CD14-positive monocyte (primary cell): Measurements from ENCODE around the gene SPDYE4. TPM values are rescaled to one million over a fixed set of nuclear protein-coding genes. Genes with fewer than 3 reads are reported as not detected.

ENCODE experiments used
- DNase-seq, 3 donors: peaks; one replicate each; pipeline ENCODE4 v3.0.0-alpha.2; 2011 to 2022
- H2AFZ ChIP-seq: 2 replicates; pipeline ENCODE4 v1.6.0; 2012; ENCODE audit warnings: mild to moderate bottlenecking, low read depth, low read length, inconsistent platforms; ENCODE audit not compliant: insufficient read depth, poor library complexity, severe bottlenecking
- H3K27ac ChIP-seq, 2 donors: 1 replicate in 1 of 2; 2 replicates in 1 of 2; pipeline ENCODE4 v1.5.1; 2012 to 2013; ENCODE audit warnings: low read length in 2 of 2, control low read depth in 1 of 2, inconsistent platforms in 1 of 2, low read depth in 1 of 2, mild to moderate bottlenecking in 1 of 2
- H3K27me3 ChIP-seq, 2 donors: one replicate each; pipeline versions ENCODE4 v1.6.0 to v1.6.1; 2011 to 2013; ENCODE audit warnings: low read length in 2 of 2; ENCODE audit not compliant: control insufficient read depth in 2 of 2, insufficient read depth in 2 of 2
- H3K36me3 ChIP-seq, 2 donors: replicated peaks in 1 of 2; 1 replicate in 1 of 2; 2 replicates in 1 of 2; pipeline versions ENCODE4 v1.5.1 to v1.6.1; 2012 to 2013; ENCODE audit warnings: low read length in 2 of 2, control low read depth in 1 of 2, inconsistent platforms in 1 of 2, mild to moderate bottlenecking in 1 of 2; ENCODE audit not compliant: insufficient read depth in 2 of 2, control insufficient read depth in 1 of 2
- H3K4me1 ChIP-seq, 2 donors: 1 replicate in 1 of 2; 2 replicates in 1 of 2; pipeline versions ENCODE4 v1.5.1 to v1.6.1; 2012 to 2013; ENCODE audit warnings: low read length in 2 of 2, control low read depth in 1 of 2, inconsistent platforms in 1 of 2, mild to moderate bottlenecking in 1 of 2, moderate library complexity in 1 of 2; ENCODE audit not compliant: insufficient read depth in 2 of 2, control insufficient read depth in 1 of 2
- H3K4me2 ChIP-seq: replicated peaks from 2 replicates; pipeline ENCODE3; 2012; ENCODE audit warnings: low read length, moderate library complexity, mild to moderate bottlenecking; ENCODE audit not compliant: poor library complexity, severe bottlenecking; ENCODE audit errors: extremely low read depth
- H3K4me3 ChIP-seq, 3 experiments: fragments of 200-600 bp in 1 of 3; sonication (generic) in 1 of 3; replicated peaks in 1 of 3; 1 replicate in 2 of 3; 2 replicates in 1 of 3; pipeline ENCODE4 v1.5.1; 2011 to 2013; ENCODE audit warnings: low read length in 3 of 3, mild to moderate bottlenecking in 3 of 3, control low read depth in 2 of 3, low read depth in 2 of 3, inconsistent platforms in 1 of 3, moderate library complexity in 1 of 3
- H3K79me2 ChIP-seq: 2 replicates; pipeline ENCODE4 v1.6.0; 2012; ENCODE audit warnings: mild to moderate bottlenecking, control low read depth, inconsistent platforms, low read length, moderate library complexity; ENCODE audit not compliant: insufficient read depth
- H3K9ac ChIP-seq: 2 replicates; pipeline ENCODE4 v1.6.0; 2017; ENCODE audit warnings: low read length, mild to moderate bottlenecking; ENCODE audit not compliant: insufficient read depth, poor library complexity, severe bottlenecking
- H3K9me3 ChIP-seq, 2 donors: replicated peaks in 1 of 2; 1 replicate in 1 of 2; 2 replicates in 1 of 2; pipeline versions ENCODE4 v1.5.1 to v1.6.1; 2012 to 2013; ENCODE audit warnings: low read length in 2 of 2, control low read depth in 1 of 2; ENCODE audit not compliant: control insufficient read depth in 1 of 2, insufficient read depth in 1 of 2
- H4K20me1 ChIP-seq: 2 replicates; pipeline ENCODE4 v1.6.0; 2012; ENCODE audit warnings: mild to moderate bottlenecking, low read length, control low read depth, moderate library complexity; ENCODE audit not compliant: insufficient read depth
- H3K27ac Mint-ChIP-seq, 7 donors: one replicate each; pipeline ENCODE4 v1.8.0; 2020; ENCODE audit warnings: mild to moderate bottlenecking in 7 of 7, mixed read lengths in 7 of 7, moderate library complexity in 6 of 7, inconsistent platforms in 2 of 7
- H3K27me3 Mint-ChIP-seq, 3 donors: one replicate each; pipeline ENCODE4 v1.8.0; 2021 to 2022; ENCODE audit warnings: low read depth in 3 of 3, mild to moderate bottlenecking in 3 of 3, mixed read lengths in 3 of 3, moderate library complexity in 3 of 3, inconsistent platforms in 1 of 3
- H3K36me3 Mint-ChIP-seq, 2 donors: one replicate each; pipeline ENCODE4 v1.8.0; 2020; ENCODE audit warnings: mixed read lengths in 2 of 2, inconsistent platforms in 1 of 2, mild to moderate bottlenecking in 1 of 2
- H3K4me1 Mint-ChIP-seq: one replicate; pipeline ENCODE4 v1.8.0; 2020; ENCODE audit warnings: mild to moderate bottlenecking, mixed read lengths
- H3K4me3 Mint-ChIP-seq, 2 donors: one replicate each; pipeline ENCODE4 v1.8.0; 2020; ENCODE audit warnings: mild to moderate bottlenecking in 2 of 2, mixed read lengths in 2 of 2, moderate library complexity in 1 of 2
- H3K9me3 Mint-ChIP-seq, 7 donors: one replicate each; pipeline ENCODE4 v1.8.0; 2020 to 2022; ENCODE audit warnings: mixed read lengths in 7 of 7, mild to moderate bottlenecking in 6 of 7, moderate library complexity in 6 of 7, inconsistent platforms in 2 of 7
- CTCF ChIP-seq: fragments of 200-600 bp; IDR thresholded peaks from one replicate; pipeline ENCODE4 v1.8.0; 2022; ENCODE audit warnings: antibody characterized with exemption, mild to moderate bottlenecking
- WGBS: methylation state at CpG from one replicate; pipeline ENCODE4 v1.1.5; 2013; ENCODE audit warnings: missing lambda C conversion rate; ENCODE audit not compliant: insufficient coverage; 5-methylcytosine and 5-hydroxymethylcytosine counted together
- intact Hi-C, 2 donors: fragments of 100-400 bp; cut with micrococcal nuclease; formaldehyde crosslinking; loops; one replicate each; pipeline versions ENCODE4 v1.15.0 to v1.15.1; 2023
- polyA plus RNA-seq, 3 donors: library from polyadenylated mRNA; depleted of rRNA in 1 of 3; unstranded in 2 of 3; stranded (reverse) in 1 of 3; fragments of 300-500 nt in 2 of 3; fragments of >200 nt in 1 of 3; fragmentation: Illumina TruSeq in 2 of 3; gene quantifications; 1 replicate in 2 of 3; 2 replicates in 1 of 3; pipeline ENCODE4 v1.2.3, GENCODE V29; 2012 to 2021

SPDYE4 gene
- polyA plus RNA-seq, 3 donors: 0.09 TPM; not detected in 2

- WGBS: no CpG with 5 or more reads among the region's 3 CpGs
Observed at GRCh38 chr17:8713315-8713714, 45.0 kb downstream of the SPDYE4 start.

GRCh38 chr17:8712698-8713097 is 45.6 kb downstream of the SPDYE4 start:
- intact Hi-C loops: no loop called here

More at GRCh38 chr17:8713315-8713714, 45.0 kb downstream of the SPDYE4 start:
- H3K9me3 Mint-ChIP-seq: peaks cover 4 to 14% (median 6%) of the 10 kb centered on the region in 7 donors
- no peak overlapping the region for H2AFZ ChIP-seq
- H3K27me3 ChIP-seq: no peaks in the 10 kb centered on the region
- no peak for TF ChIP-seq CTCF
- H3K27me3 Mint-ChIP-seq: peaks cover 1 to 4% (median 3%) of the 10 kb centered on the region in 3 donors
- no peak overlapping the region for H3K4me2 ChIP-seq
- H3K4me1 ChIP-seq: no peaks in the 10 kb centered on the region
- no peak overlapping the region for H3K9ac ChIP-seq
- H3K27ac Mint-ChIP-seq: no peak overlapping the region
- H3K4me3 ChIP-seq: no peak overlapping the region
- no peak for DNase-seq
- no peaks in the 10 kb centered on the region for H4K20me1 ChIP-seq
- H3K79me2 ChIP-seq: no peaks in the 10 kb centered on the region
- no peak overlapping the region for H3K27ac ChIP-seq
- H3K36me3 Mint-ChIP-seq: no peaks in the 10 kb centered on the region
- H3K4me1 Mint-ChIP-seq: peaks cover 2% of the 10 kb centered on the region
- intact Hi-C loops: no loop called here
- H3K4me3 Mint-ChIP-seq: no peak overlapping the region
- H3K9me3 ChIP-seq: peaks cover 0 to 3% of the 10 kb centered on the region in 2 donors
- H3K36me3 ChIP-seq: no peaks in the 10 kb centered on the region

More at GRCh38 chr17:8712698-8713097, 45.6 kb downstream of the SPDYE4 start:
- Mint-ChIP-seq H3K27me3 (peaks cover 4 to 5% (median 4%) of the 10 kb centered on the region in 3 donors), H3K4me3 (no peak overlapping the region), H3K4me1 (peaks cover 8% of the 10 kb centered on the region), H3K27ac (no peak overlapping the region), H3K9me3 (peaks cover 4 to 13% (median 6%) of the 10 kb centered on the region in 7 donors), H3K36me3 (no peaks in the 10 kb centered on the region)
- H4K20me1 ChIP-seq: no peaks in the 10 kb centered on the region
- no peak overlapping the region for H3K27ac ChIP-seq
- no peak overlapping the region for H3K9ac ChIP-seq
- H3K4me2 ChIP-seq: no peak overlapping the region
- H3K4me3 ChIP-seq: no peak overlapping the region
- H3K36me3 ChIP-seq: no peaks in the 10 kb centered on the region
- H3K4me1 ChIP-seq: no peaks in the 10 kb centered on the region
- H3K9me3 ChIP-seq: peaks cover 0 to 3% of the 10 kb centered on the region in 2 donors
- no peak for DNase-seq
- H2AFZ ChIP-seq: no peak overlapping the region
- no peaks in the 10 kb centered on the region for H3K79me2 ChIP-seq
- H3K27me3 ChIP-seq: peaks cover 0 to 2% of the 10 kb centered on the region in 2 donors
- TF ChIP-seq CTCF: no peak
